HG03460 (cell line): ENCODE data around the gene CCDC3.
"Not testable (repeated sequence)": the region's sequence is repeated elsewhere in the genome, so short reads cannot be mapped to it uniquely, and the experiment has no call there.

Experiments used
- ATAC-seq: cut with Tn5 transposase; IDR thresholded peaks from one replicate; pipeline ENCODE4 v1.9.1; 2021; ENCODE audit not compliant: unreplicated experiment

CCDC3 gene

GRCh38 chr10:13001041-13001886 is at the start of gene CCDC3:
TSS of gene CCDC3 (minus strand) at chr10:13001713. CDS start at chr10:13001570, 143 bp downstream.
- ATAC-seq = no peak

GRCh38 chr10:13051126-13051694 is 49.7 kb upstream of the CCDC3 start:
- ATAC-seq = no peak

GRCh38 chr10:13049774-13050420 is 48.4 kb upstream of the CCDC3 start:
- ATAC-seq = no peak

- ATAC-seq = no peak
These were observed 47.2 kb upstream of the CCDC3 start for GRCh38 chr10:13048762-13049161.

GRCh38 chr10:13047529-13048206 is 46.2 kb upstream of the CCDC3 start:
- ATAC-seq = no peak

GRCh38 chr10:13046851-13047528 is 45.5 kb upstream of the CCDC3 start:
- no peak for ATAC-seq

GRCh38 chr10:13043520-13043919 is 42.0 kb upstream of the CCDC3 start:
- no peak for ATAC-seq

- no peak for ATAC-seq
These were observed 38.2 kb upstream of the CCDC3 start for GRCh38 chr10:13039761-13040160.

- ATAC-seq = no peak
These were observed 36.9 kb upstream of the CCDC3 start for GRCh38 chr10:13038391-13038790.

GRCh38 chr10:13037832-13038231 is 36.3 kb upstream of the CCDC3 start:
- no peak for ATAC-seq

GRCh38 chr10:13036841-13037240 is 35.3 kb upstream of the CCDC3 start:
- ATAC-seq = no peak

GRCh38 chr10:13035731-13036130 is 34.2 kb upstream of the CCDC3 start:
- not testable (repeated sequence) for ATAC-seq

- no peak for ATAC-seq
These were observed 25.4 kb upstream of the CCDC3 start for GRCh38 chr10:13026873-13027272.

- ATAC-seq = no peak
These were observed 22.2 kb upstream of the CCDC3 start for GRCh38 chr10:13023754-13024153.

GRCh38 chr10:13019280-13019679 is 17.8 kb upstream of the CCDC3 start:
- ATAC-seq = no peak

GRCh38 chr10:13018171-13018570 is 16.7 kb upstream of the CCDC3 start:
- ATAC-seq = no peak

GRCh38 chr10:13016886-13017285 is 15.4 kb upstream of the CCDC3 start:
- ATAC-seq = no peak

- ATAC-seq = no peak
These were observed 14.9 kb upstream of the CCDC3 start for GRCh38 chr10:13016426-13016825.

GRCh38 chr10:13006037-13006436 is 4.5 kb upstream of the CCDC3 start:
- no peak for ATAC-seq

- no peak for ATAC-seq
These were observed 2.2 kb upstream of the CCDC3 start for GRCh38 chr10:13003759-13004158.

- ATAC-seq = no peak
These were observed 1.5 kb upstream of the CCDC3 start for GRCh38 chr10:13003004-13003403.
